GM12891 (cell line): ENCODE data around the gene RHOB.

Experiments
- POLR2A ChIP-seq: IDR thresholded peaks from 2 replicates; pipeline ENCODE4 v1.6.1; 2011; ENCODE audit warnings: low read depth, low read length, control low read depth
- POLR2AphosphoS5 ChIP-seq: IDR thresholded peaks from 2 replicates; pipeline ENCODE4 v1.6.1; 2011; ENCODE audit warnings: low read depth, low read length, control low read depth
- SPI1 ChIP-seq: IDR thresholded peaks from 2 replicates; pipeline ENCODE4 v1.6.1; 2011; ENCODE audit warnings: low read depth, low read length, control low read depth

DNA sequence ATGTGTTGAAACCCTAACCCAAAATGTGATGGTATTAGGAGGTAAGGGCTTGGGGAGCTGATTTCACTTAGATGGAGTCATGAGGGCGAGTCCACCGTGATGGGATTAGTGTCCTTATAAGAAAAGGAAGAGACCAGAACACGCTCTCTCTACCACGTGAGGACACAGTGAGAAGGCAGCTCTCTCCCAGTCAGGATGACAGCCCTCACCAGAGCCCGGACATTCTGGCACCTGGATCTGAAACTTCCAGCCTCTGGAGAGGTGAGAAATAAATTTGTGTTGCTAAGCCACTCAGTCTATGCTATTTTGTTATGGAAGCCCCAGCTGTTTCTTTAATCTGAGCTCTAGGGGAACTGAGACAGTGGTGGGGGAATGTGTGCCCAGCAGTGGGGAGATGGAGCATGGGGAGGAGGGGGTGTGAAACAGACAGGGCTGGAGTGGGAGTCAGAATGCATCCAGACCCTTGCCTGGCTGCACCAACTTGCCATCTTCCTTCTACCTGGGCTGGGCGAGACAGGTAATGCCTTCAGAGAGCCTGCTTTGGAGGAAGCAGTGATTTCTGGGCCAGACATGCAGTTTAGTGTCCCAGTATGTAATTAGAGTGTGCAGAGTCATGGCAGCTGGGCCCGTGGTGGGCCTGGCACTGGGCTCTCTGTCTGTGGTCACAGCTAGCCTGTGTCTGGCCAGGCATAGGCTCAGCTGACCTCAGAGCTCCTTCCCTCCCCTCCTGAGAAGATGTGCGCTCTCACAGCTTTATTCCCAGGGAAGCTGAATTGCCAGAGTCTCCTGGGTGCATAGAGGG is 38.1 kb downstream of the RHOB start:
- TF ChIP-seq POLR2A (no peak), SPI1 (no peak), POLR2AphosphoS5 (no peak)
